Measurements from ENCODE around the gene RPH3AL. TPM values are rescaled to one million over a fixed set of nuclear protein-coding genes. Genes with fewer than 3 reads are reported as not detected.
A peak's percentile ranks its signal among the peaks of the same experiment; 100 is the strongest.
"Not testable (repeated sequence)": the region's sequence is repeated elsewhere in the genome, so short reads cannot be mapped to it uniquely, and the experiment has no call there.

The RPH3AL gene
- total RNA-seq, 6 donors from 2014 or later, result 33.6 to 93.2 (median 54.3) TPM

- Histone ChIP-seq H3K27ac (no peak overlapping the region), H3K36me3 (peaks cover 0 to 11% (median 0%) of the 10 kb centered on the region in 4 donors), H3K9me3 (peaks cover 0 to 3% (median 0%) of the 10 kb centered on the region in 4 donors), H3K4me1 (no peaks in the 10 kb centered on the region), H3K27me3 (no peaks in the 10 kb centered on the region), H3K4me3 (no peak overlapping the region)
- no peak for ATAC-seq (ENCODE audit: low FRiP score in 2 of 2)
- WGBS, 2 donors, result 89 to 92% methylated on average over 4 to 8 of the region's 8 CpGs
- peak in 1 of 2 donors; percentile 72 for DNase-seq
- no peak for TF ChIP-seq POLR2A (IDR thresholded peaks at IDR 0.05)
Measured at GRCh38 chr17:208429-208828, 144.2 kb downstream of the RPH3AL start.

GRCh38 chr17:207775-208174, 144.8 kb downstream of the RPH3AL start:
- Histone ChIP-seq H3K36me3 (peaks cover 0 to 7% (median 0%) of the 10 kb centered on the region in 4 donors), H3K27ac (no peak overlapping the region), H3K4me1 (no peaks in the 10 kb centered on the region), H3K9me3 (peaks cover 0 to 3% (median 0%) of the 10 kb centered on the region in 4 donors), H3K27me3 (no peaks in the 10 kb centered on the region), H3K4me3 (no peak overlapping the region)
- DNase-seq (no peak), ATAC-seq (ENCODE audit: low FRiP score in 2 of 2) (no peak)
- 92 to 96% methylated on average over 7 to 8 of the region's 8 CpGs for WGBS, 2 donors
- TF ChIP-seq EP300 (IDR thresholded peaks at IDR 0.05), result no peak
- TF ChIP-seq POLR2A (IDR thresholded peaks at IDR 0.05), result no peak
- no peak for TF ChIP-seq CTCF (IDR thresholded peaks at IDR 0.05)
- TF ChIP-seq POLR2AphosphoS5 (IDR thresholded peaks at IDR 0.05), result no peak

DNA sequence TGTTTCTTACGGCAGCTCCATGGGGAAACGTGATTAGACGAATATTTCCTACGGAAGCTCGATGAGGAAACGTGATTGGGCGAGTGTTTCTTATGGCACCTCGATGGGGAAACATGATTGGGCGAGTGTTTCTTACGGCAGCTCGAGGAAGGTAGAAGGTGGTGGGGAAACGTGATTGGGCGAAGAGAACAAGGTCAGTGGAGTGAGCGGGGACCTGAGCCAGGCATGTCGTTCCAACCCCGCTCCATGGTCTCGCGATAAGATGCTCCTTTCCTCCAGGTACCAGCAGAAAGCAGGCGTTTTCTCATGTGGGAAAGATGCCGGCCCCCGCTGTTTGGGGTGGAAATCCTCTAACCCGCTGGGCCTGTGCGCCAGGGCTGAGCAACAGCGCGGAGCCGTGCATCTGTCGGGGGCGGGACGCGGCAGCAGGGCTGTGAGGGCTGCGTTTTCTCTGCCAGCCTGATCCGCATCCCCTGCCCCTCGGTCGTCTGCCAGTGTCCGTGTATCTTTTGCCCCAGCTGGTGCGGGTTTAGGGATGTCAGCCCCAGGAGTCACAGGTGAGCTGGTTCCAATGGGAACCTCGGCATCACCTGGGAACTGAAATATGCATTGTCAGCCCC, 145.6 kb downstream of the RPH3AL start:
- no peak overlapping the region for H3K4me3 ChIP-seq
- H3K27me3 ChIP-seq, result no peaks in the 10 kb centered on the region
- 92 to 97% methylated on average over 26 to 37 of the region's 37 CpGs for WGBS, 2 donors
- ATAC-seq (ENCODE audit: low FRiP score in 2 of 2) (no peak), DNase-seq (no peak)
- no peak overlapping the region for H3K27ac ChIP-seq
- no peaks in the 10 kb centered on the region for H3K4me1 ChIP-seq
- TF ChIP-seq POLR2A (IDR thresholded peaks at IDR 0.05) (no peak), EP300 (IDR thresholded peaks at IDR 0.05) (no peak), POLR2AphosphoS5 (IDR thresholded peaks at IDR 0.05) (no peak), CTCF (IDR thresholded peaks at IDR 0.05) (no peak)
- peaks cover 0 to 3% (median 0%) of the 10 kb centered on the region in 4 donors for H3K9me3 ChIP-seq
- peaks cover 0 to 4% (median 0%) of the 10 kb centered on the region in 4 donors for H3K36me3 ChIP-seq

GRCh38 chr17:206484-206883, 146.1 kb downstream of the RPH3AL start:
- not testable (repeated sequence) for H3K9me3 ChIP-seq; H3K27ac ChIP-seq; H3K27me3 ChIP-seq; H3K4me3 ChIP-seq; DNase-seq; H3K4me1 ChIP-seq; ATAC-seq (ENCODE audit: low FRiP score in 2 of 2); H3K36me3 ChIP-seq
- WGBS, 2 donors, result 90 to 93% methylated on average over 27 of the region's 27 CpGs

- 86 to 94% methylated on average over 6 of the region's 6 CpGs for WGBS, 2 donors
- H3K27me3 ChIP-seq, result no peaks in the 10 kb centered on the region
- ATAC-seq (ENCODE audit: low FRiP score in 2 of 2), result no peak
- TF ChIP-seq CTCF (IDR thresholded peaks at IDR 0.05) (no peak), EP300 (IDR thresholded peaks at IDR 0.05) (no peak), POLR2A (IDR thresholded peaks at IDR 0.05) (no peak), POLR2AphosphoS5 (IDR thresholded peaks at IDR 0.05) (no peak)
- peaks cover 0 to 3% (median 0%) of the 10 kb centered on the region in 4 donors for H3K9me3 ChIP-seq
- H3K4me1 ChIP-seq, result no peaks in the 10 kb centered on the region
- H3K4me3 ChIP-seq, result no peak overlapping the region
- DNase-seq, result no peak
- no peak overlapping the region for H3K27ac ChIP-seq
- H3K36me3 ChIP-seq, result no peaks in the 10 kb centered on the region
Measured at GRCh38 chr17:205817-206216, 146.8 kb downstream of the RPH3AL start.

DNA sequence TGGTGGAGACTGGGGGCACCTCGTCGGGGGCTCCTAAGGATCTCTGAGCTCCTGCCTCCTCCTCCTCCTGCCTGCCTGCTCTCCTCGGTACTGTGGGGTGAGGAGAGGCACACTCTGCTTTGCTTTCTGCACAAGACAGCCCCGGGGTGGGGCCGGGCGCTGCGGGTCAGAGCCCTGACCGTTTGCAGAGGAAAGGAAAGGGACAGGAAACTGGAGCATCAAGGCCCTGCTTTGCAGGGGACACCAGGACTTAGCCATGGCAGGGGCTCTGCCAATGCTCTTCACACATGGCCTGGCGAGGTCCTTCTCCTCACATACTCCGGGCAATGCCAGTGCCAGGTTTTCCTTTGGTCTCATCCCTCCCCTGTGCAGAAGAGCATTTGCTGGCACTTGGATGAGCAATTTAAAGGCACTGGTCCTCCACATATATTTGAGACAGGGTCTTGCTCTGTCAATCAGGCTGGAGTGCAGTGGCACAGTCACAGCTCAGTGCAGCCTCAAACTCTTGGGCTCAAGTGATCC, 147.4 kb downstream of the RPH3AL start:
- no peaks in the 10 kb centered on the region for H3K27me3 ChIP-seq
- ATAC-seq (ENCODE audit: low FRiP score in 2 of 2) (no peak), DNase-seq (no peak)
- WGBS, 2 donors, result 39 to 40% methylated on average over 2 to 10 of the region's 10 CpGs
- H3K4me1 ChIP-seq, result peaks cover 3 to 6% (median 5%) of the 10 kb centered on the region in 4 donors
- TF ChIP-seq CTCF (IDR thresholded peaks at IDR 0.05) (no peak), EP300 (IDR thresholded peaks at IDR 0.05) (no peak), POLR2A (IDR thresholded peaks at IDR 0.05) (no peak), POLR2AphosphoS5 (IDR thresholded peaks at IDR 0.05) (no peak)
- H3K36me3 ChIP-seq, result no peaks in the 10 kb centered on the region
- H3K27ac ChIP-seq, result no peak overlapping the region
- no peak overlapping the region for H3K4me3 ChIP-seq
- H3K9me3 ChIP-seq, result peaks cover 0 to 3% (median 0%) of the 10 kb centered on the region in 4 donors
